RWPE1 (cell line): Measurements from ENCODE around the gene GCGR.

Source experiments
- CTCF ChIA-PET: fragments of 350-600 bp; sonication (Branson Sonifier 250); formaldehyde crosslinking; extraction: SDS; loops from one replicate; lab custom pipeline; 2021; lab: Yijun Ruan, JAX
- POLR2A ChIA-PET: fragments of 400-600 bp; formaldehyde crosslinking; extraction: SDS; loops from one replicate; lab custom pipeline; 2020; ENCODE audit warnings: antibody characterized with exemption; ENCODE audit not compliant: low non-redundant PET; lab: Yijun Ruan, JAX
- DNase-seq: peaks from one replicate; pipeline ENCODE4 v3.0.0; 2012; ENCODE audit warnings: low spot score
- H3K27ac ChIP-seq: fragments of 450-650 bp; 2 replicates; pipeline ENCODE4 v1.5.1; 2017
- TF ChIP-seq, protein P1 (sequence below): fragments of 450-650 bp; conservative IDR thresholded peaks from 2 replicates; pipeline ENCODE4 v1.5.1; 2017; ENCODE audit warnings: low read depth, mild to moderate bottlenecking

Gene GCGR

DNA sequence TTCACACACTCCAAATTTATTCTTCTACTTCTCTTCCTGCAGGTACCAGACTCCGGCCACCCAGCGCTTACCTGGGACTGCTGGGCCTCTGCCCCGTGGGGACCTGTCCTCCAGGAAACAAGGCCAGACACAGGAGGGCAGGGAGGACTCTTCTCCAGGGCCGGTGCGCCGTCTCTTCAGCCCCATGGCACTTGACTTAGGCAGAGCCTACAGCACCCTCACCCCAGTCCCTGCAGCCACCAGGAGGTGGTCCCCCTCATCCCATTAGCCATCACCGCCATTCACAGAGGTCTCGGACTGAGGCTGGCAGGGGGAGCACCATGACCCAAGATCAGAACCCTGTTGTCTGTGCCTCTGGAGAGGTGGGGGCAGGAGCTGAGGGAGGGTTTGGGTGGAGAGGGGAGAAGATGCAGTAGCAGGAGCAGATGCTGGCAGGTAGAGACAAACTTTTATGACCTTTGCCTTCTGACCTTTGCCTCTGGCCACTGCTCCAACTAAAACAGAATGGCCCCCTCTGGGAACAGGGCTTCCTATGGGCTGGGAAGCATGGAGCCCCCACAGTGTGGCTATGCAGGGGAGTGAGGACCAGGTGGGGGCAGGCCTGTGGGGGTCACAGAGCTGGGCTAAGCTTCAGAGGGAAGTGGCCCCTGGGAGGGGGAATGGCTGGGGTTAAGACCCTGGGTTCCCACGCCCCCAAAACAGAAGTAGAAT is 1.7 kb upstream of the GCGR start:
- TF ChIP-seq, protein P1, sequence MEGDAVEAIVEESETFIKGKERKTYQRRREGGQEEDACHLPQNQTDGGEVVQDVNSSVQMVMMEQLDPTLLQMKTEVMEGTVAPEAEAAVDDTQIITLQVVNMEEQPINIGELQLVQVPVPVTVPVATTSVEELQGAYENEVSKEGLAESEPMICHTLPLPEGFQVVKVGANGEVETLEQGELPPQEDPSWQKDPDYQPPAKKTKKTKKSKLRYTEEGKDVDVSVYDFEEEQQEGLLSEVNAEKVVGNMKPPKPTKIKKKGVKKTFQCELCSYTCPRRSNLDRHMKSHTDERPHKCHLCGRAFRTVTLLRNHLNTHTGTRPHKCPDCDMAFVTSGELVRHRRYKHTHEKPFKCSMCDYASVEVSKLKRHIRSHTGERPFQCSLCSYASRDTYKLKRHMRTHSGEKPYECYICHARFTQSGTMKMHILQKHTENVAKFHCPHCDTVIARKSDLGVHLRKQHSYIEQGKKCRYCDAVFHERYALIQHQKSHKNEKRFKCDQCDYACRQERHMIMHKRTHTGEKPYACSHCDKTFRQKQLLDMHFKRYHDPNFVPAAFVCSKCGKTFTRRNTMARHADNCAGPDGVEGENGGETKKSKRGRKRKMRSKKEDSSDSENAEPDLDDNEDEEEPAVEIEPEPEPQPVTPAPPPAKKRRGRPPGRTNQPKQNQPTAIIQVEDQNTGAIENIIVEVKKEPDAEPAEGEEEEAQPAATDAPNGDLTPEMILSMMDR = no peak
- ChIA-PET CTCF (no interaction called here), POLR2A (no interaction called here)
- H3K27ac ChIP-seq = no peak overlapping the region
- DNase-seq = no peak

DNA sequence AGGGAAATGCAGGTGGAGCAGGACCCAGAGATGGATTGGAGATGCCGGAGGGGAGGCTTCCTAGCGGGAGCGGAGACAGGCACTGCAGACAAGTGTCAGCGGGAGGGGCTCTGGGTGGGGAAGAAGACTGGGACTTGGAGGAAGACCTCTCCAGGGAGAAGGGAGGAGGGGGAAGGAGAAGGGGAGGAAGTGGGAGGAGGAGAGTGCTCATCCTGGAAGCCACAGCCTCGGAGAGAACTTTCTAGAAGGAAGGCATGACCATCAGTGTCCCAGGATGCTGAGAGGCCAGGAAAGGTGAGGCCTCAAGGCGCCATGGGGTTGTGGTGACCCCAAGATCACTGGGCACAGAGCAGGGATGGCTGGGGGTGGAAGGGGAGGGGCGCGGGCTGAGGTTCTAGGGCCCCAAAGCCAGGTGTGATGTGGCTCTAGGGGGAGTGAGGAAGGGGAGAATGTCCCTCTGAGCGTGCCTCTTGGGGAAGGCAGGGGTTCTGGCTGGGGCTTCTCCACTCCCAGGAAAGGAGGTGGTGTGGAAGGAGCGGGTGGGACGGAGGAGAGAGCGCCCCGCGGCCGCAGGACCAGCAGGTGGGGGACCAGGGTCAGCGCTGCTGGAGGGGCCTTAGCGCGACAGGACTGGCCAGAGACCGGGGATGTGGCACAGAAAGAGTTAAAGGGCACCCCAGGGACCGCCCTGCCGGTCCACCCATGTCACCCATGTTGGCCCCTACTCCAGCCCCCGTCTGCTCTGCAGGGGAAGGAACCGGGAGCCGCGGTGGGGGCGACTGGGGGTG is 900 bp upstream of the GCGR start:
- TF ChIP-seq, protein P1 = no peak
- ChIA-PET CTCF (no interaction called here), POLR2A (no interaction called here)
- no peak for DNase-seq
- no peak overlapping the region for H3K27ac ChIP-seq

DNA sequence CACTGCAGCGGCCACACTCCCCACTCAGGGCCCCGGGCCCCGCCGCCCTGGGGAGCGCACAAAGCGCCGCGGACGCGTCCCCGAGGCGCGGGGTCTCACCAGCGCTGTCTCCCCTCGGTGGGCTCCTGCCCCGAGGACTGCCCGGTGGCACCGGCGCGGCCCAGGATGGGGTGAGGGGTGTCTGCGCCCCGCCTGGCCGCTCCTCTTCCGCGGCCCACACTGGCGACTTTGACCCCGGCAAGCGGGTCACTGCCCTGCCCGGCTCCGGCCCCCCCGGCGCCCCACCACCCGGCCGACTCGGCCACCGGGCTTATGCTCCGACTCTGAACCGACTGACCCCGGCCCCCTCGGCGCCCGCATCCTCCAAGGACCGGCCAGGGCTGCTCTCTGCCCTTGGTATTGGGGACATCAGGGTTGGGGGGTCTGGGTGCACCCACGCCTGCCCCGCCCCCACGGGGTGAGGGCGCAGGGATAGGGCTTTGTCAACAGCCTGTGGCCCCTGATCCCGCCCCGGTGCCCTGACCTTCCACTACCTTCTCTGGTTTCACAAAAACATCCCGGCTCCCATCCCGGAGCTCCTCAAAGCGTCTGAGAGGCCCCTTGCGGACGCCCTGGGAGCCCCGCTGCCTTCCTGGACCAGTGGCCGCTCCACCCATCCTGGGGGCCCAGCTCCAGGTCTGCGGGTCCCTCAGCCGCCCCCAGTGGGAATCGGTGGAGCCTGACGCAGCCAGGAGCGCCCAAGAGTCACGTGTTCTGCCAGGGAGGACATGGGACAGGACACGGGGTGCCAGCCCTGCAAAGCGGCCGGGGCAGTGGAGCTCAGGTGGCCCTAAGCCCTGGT is 829 bp downstream of the GCGR start:
- H3K27ac ChIP-seq = no peak overlapping the region
- POLR2A ChIA-PET = no interaction called here
- TF ChIP-seq, protein P1 = no peak
- DNase-seq = no peak
- CTCF ChIA-PET = no interaction called here

DNA sequence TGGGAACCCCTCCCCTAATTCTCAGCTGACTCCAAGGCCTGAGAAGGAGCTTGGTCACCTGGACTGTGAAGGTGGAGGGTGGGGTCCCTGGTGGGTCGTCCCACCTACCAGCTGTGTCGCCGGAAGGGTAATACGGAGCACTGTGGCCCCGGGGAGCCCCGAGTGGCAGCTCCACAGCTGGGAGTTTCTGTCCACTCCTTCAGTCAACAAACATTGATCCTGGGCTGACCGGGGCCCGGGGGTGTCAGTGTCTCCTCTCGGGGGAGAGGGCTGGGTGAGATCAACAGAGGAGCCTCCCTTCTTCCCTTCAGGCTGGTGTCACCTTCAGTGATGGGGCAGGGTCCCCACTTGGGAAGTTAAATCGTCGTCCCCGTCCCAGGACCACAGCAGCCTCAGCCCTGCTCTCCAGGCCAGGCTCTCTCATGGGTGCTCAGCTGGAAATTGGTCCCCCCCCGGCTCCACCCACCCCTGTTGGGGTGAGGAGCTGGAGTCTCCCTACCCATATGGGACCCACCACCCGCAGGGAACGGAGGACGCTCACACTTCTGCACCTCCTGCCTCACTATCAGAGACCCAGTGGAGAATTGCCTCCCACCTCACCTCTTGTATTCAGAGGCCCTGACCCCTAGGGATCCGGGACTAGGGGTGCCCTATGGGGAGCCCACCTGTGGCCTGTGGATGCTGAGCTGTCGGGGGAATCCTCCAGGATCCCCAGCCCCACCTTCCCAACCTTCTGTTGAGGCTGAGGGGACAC is 1.9 kb downstream of the GCGR start:
- POLR2A ChIA-PET = no interaction called here
- DNase-seq = no peak
- CTCF ChIA-PET = interaction anchor here (0.6 kb wide), 1 partner anchor 209 kb away, joined by 3 read pairs; no protein-coding TSS in a partner anchor
- no peak overlapping the region for H3K27ac ChIP-seq
- TF ChIP-seq, protein P1 = no peak

DNA sequence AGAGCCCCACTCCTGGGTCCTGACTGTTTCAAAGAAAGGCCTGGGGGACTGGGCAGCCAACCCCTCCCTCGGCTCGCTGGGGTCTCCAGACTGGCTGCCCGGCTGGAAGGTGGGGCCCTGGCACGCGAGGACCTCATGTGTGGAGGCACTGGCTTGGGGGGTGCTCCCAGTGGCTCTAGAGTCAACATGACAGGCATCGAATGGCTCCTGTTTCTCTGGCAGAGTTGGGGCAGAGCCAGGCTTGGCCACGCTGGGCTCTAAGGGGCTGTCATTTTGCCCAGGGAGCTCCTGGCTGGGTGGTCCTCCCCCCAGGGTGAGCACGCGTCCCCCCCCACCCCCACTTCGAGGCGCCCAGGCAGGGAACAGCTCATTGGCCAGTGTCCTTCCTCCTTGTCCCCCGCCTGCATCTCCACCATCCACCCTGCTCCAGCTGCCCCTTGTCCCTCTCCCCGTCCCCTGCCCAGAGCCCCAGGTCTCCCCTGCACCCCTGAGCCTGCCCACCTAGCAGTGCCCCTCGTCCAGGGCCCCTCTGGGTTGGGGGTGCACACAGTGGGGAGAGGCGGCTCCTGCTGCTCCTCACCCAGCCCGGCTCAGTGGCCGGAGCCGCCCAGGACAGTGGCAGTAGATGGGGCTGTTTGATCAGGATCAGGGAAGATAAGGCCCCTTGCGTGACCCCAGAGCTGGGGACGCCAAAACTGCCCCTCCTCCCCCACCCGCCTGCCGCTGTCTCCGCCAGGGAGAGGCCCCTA is 2.7 kb downstream of the GCGR start:
- DNase-seq = no peak
- CTCF ChIA-PET = interaction anchor here (0.6 kb wide), 1 partner anchor 208 kb away, joined by 3 read pairs; no protein-coding TSS in a partner anchor
- POLR2A ChIA-PET = no interaction called here
- TF ChIP-seq, protein P1 = no peak
- H3K27ac ChIP-seq = no peak overlapping the region
